A673 (cell line): ENCODE measurements around the gene CMTM7. TPM values are rescaled to one million over a fixed set of nuclear protein-coding genes. Genes with fewer than 3 reads are reported as not detected.

Experiments
- BruUV-seq: library from RNA; stranded (reverse); fragments of 400-500 nt; replicated peaks from 2 replicates; lab custom pipeline; 2021; lab: Mats Ljungman, UMichigan
- CTCF ChIA-PET: fragments of 300-600 bp; sonication (Branson Sonifier 250); formaldehyde crosslinking; loops from one replicate; lab custom pipeline; 2022; ENCODE audit warnings: antibody characterized with exemption; lab: Charles Lee
- POLR2A ChIA-PET: fragments of 300-600 bp; sonication (Branson Sonifier 250); formaldehyde crosslinking; loops from one replicate; lab custom pipeline; 2022; ENCODE audit warnings: antibody characterized with exemption; ENCODE audit not compliant: low non-redundant PET; lab: Charles Lee
- DNase-seq: peaks from one replicate; pipeline ENCODE4 v3.0.0-alpha.2; 2015; ENCODE audit warnings: low spot score
- H3K27ac ChIP-seq: fragments of 200-600 bp; sonication (generic); 2 replicates; pipeline ENCODE4 v1.5.1; 2016; ENCODE audit warnings: mixed run types, low read depth, mild to moderate bottlenecking, mixed read lengths, antibody characterized with exemption, low read length; ENCODE audit not compliant: poor library complexity, severe bottlenecking
- H3K27me3 ChIP-seq: fragments of 200-600 bp; sonication (generic); replicated peaks from 2 replicates; pipeline ENCODE4 v1.6.1; 2017; ENCODE audit warnings: mixed run types, low read depth, mild to moderate bottlenecking, mixed read lengths, antibody characterized with exemption, low read length; ENCODE audit not compliant: insufficient read depth, poor library complexity
- H3K36me3 ChIP-seq: fragments of 200-600 bp; sonication (generic); 2 replicates; pipeline ENCODE4 v1.6.1; 2016; ENCODE audit warnings: mixed run types, mild to moderate bottlenecking, mixed read lengths, antibody characterized with exemption, low read length; ENCODE audit not compliant: insufficient read depth, poor library complexity, severe bottlenecking
- H3K4me1 ChIP-seq: fragments of 200-600 bp; sonication (generic); 2 replicates; pipeline ENCODE4 v1.6.1; 2017; ENCODE audit warnings: mixed run types, mild to moderate bottlenecking, mixed read lengths, antibody characterized with exemption, low read length; ENCODE audit not compliant: insufficient read depth, poor library complexity, severe bottlenecking
- H3K4me3 ChIP-seq: fragments of 200-600 bp; sonication (generic); 2 replicates; pipeline ENCODE4 v1.5.1; 2016; ENCODE audit warnings: low read depth, mixed run types, mild to moderate bottlenecking, mixed read lengths, low read length; ENCODE audit not compliant: poor library complexity, severe bottlenecking
- H3K9me3 ChIP-seq: fragments of 200-600 bp; sonication (generic); 2 replicates; pipeline ENCODE4 v1.6.1; 2016; ENCODE audit warnings: mixed run types, low read depth, mild to moderate bottlenecking, mixed read lengths, antibody characterized with exemption, low read length; ENCODE audit not compliant: poor library complexity, severe bottlenecking
- CTCF ChIP-seq: fragments of 300-800, 200-600 bp; sonication (generic); conservative IDR thresholded peaks from 2 replicates; pipeline ENCODE4 v1.5.1; 2017; ENCODE audit warnings: low read depth, mild to moderate bottlenecking, antibody characterized with exemption, low read length, moderate library complexity, mixed read lengths
- EZH2 ChIP-seq: fragments of 200-600 bp; sonication (generic); IDR thresholded peaks from 2 replicates; pipeline ENCODE4 v1.6.1; 2017; ENCODE audit warnings: borderline replicate concordance, low read depth, mild to moderate bottlenecking, mixed read lengths, antibody characterized with exemption, low read length; ENCODE audit not compliant: poor library complexity, severe bottlenecking
- intact Hi-C: fragments of 100-400 bp; cut with micrococcal nuclease; formaldehyde crosslinking; loops from one replicate; pipeline ENCODE4 v1.10.0; 2022; ENCODE audit not compliant: unreplicated experiment
- total RNA-seq: library from RNA; stranded (reverse); gene quantifications from 2 replicates; pipeline ENCODE4 v1.2.3, GENCODE V29; 2021

The CMTM7 gene
- total RNA-seq, 1 experiment from 2014 or later = not detected

GRCh38 chr3:32450992-32451659 lies 59.5 kb downstream of the CMTM7 start:
- Histone ChIP-seq H3K27ac (no peak overlapping the region), H3K27me3 (peaks cover 8% of the 10 kb centered on the region), H3K4me1 (no peaks in the 10 kb centered on the region), H3K9me3 (no peaks in the 10 kb centered on the region), H3K4me3 (no peak overlapping the region), H3K36me3 (no peaks in the 10 kb centered on the region)
- BruUV-seq = no TSS peak
- intact Hi-C loops = no loop called here
- POLR2A ChIA-PET = no interaction called here
- CTCF ChIA-PET = no interaction called here
- TF ChIP-seq EZH2 (no peak), CTCF (no peak)
- no peak for DNase-seq

GRCh38 chr3:32452009-32452408 lies 60.4 kb downstream of the CMTM7 start:
- POLR2A ChIA-PET = no interaction called here
- no TSS peak for BruUV-seq
- Histone ChIP-seq H3K36me3 (no peaks in the 10 kb centered on the region), H3K9me3 (no peaks in the 10 kb centered on the region), H3K4me3 (no peak overlapping the region), H3K27me3 (peaks cover 8% of the 10 kb centered on the region), H3K27ac (no peak overlapping the region), H3K4me1 (no peaks in the 10 kb centered on the region)
- DNase-seq = no peak
- intact Hi-C loops = no loop called here
- no peak for TF ChIP-seq EZH2
- TF ChIP-seq CTCF = no peak
- CTCF ChIA-PET = no interaction called here

- BruUV-seq = no TSS peak
- no peak for TF ChIP-seq CTCF
- no peak for TF ChIP-seq EZH2
- DNase-seq = no peak
- Histone ChIP-seq H3K36me3 (no peaks in the 10 kb centered on the region), H3K4me1 (no peaks in the 10 kb centered on the region), H3K27me3 (peaks cover 8% of the 10 kb centered on the region), H3K27ac (no peak overlapping the region), H3K9me3 (no peaks in the 10 kb centered on the region), H3K4me3 (no peak overlapping the region)
- ChIA-PET CTCF (no interaction called here), POLR2A (no interaction called here)
- intact Hi-C loops = no loop called here
Observed at GRCh38 chr3:32453346-32453745, 61.7 kb downstream of the CMTM7 start.
